HCT116 (cell line): ENCODE measurements around the gene SLC8A1.

Experiments
- CTCF ChIP-seq, 3 experiments: fragments of 200-600 bp in 1 of 3; sonication (generic) in 1 of 3; IDR thresholded peaks in 2 of 3; conservative IDR thresholded peaks in 1 of 3; 2 replicates each; pipeline ENCODE4 v1.5.1; 2012 to 2017; ENCODE audit warnings: low read depth in 2 of 3, low read length in 2 of 3, antibody characterized with exemption in 1 of 3, borderline replicate concordance in 1 of 3, control low read depth in 1 of 3, mild to moderate bottlenecking in 1 of 3, mixed read lengths in 1 of 3, mixed run types in 1 of 3, moderate library complexity in 1 of 3; ENCODE audit not compliant: insufficient read depth in 1 of 3
- EGR1 ChIP-seq: IDR thresholded peaks from 2 replicates; pipeline ENCODE4 v1.6.1; 2012; ENCODE audit warnings: low read depth
- EZH2phosphoT487 ChIP-seq: fragments of 200-600 bp; IDR thresholded peaks from 2 replicates; pipeline ENCODE4 v1.6.1; 2018; ENCODE audit warnings: antibody characterized with exemption, borderline replicate concordance
- POLR2A ChIP-seq: IDR thresholded peaks from 2 replicates; pipeline ENCODE4 v1.7.0; 2011; ENCODE audit warnings: borderline replicate concordance; ENCODE audit not compliant: insufficient read depth, insufficient read length; ENCODE audit errors: extremely low read depth
- RAD21 ChIP-seq: IDR thresholded peaks from 2 replicates; pipeline ENCODE4 v1.6.1; 2012; ENCODE audit warnings: low read depth, mild to moderate bottlenecking
- REST ChIP-seq: IDR thresholded peaks from 2 replicates; pipeline ENCODE4 v1.6.1; 2012; ENCODE audit warnings: low read depth
- YY1 ChIP-seq: IDR thresholded peaks from 2 replicates; pipeline ENCODE4 v1.6.1; 2011; ENCODE audit warnings: low read length, low read depth, moderate library complexity, mild to moderate bottlenecking; ENCODE audit not compliant: insufficient replicate concordance; ENCODE audit errors: extremely low read depth

GRCh38 chr2:40190457-40190856, 261.4 kb downstream of the SLC8A1 start:
- no peak for TF ChIP-seq CTCF (IDR thresholded peaks at IDR 0.05 in 2 of 3, conservative IDR thresholded peaks at IDR 0.05 in 1 of 3; ENCODE audit: borderline replicate concordance in 1 of 3, insufficient read depth in 1 of 3, low read depth in 2 of 3, low read length in 2 of 3)
- TF ChIP-seq EGR1 = no peak
- TF ChIP-seq REST = no peak
- TF ChIP-seq RAD21 = no peak
- no peak for TF ChIP-seq EZH2phosphoT487
- TF ChIP-seq POLR2A = no peak
- TF ChIP-seq YY1 = no peak
